ENCODE results near the gene PDIK1L. TPM values are rescaled to one million over a fixed set of nuclear protein-coding genes. Genes with fewer than 3 reads are reported as not detected.

PDIK1L gene
- total RNA-seq = 4.7 and 5.4 TPM in 2 replicates

DNA sequence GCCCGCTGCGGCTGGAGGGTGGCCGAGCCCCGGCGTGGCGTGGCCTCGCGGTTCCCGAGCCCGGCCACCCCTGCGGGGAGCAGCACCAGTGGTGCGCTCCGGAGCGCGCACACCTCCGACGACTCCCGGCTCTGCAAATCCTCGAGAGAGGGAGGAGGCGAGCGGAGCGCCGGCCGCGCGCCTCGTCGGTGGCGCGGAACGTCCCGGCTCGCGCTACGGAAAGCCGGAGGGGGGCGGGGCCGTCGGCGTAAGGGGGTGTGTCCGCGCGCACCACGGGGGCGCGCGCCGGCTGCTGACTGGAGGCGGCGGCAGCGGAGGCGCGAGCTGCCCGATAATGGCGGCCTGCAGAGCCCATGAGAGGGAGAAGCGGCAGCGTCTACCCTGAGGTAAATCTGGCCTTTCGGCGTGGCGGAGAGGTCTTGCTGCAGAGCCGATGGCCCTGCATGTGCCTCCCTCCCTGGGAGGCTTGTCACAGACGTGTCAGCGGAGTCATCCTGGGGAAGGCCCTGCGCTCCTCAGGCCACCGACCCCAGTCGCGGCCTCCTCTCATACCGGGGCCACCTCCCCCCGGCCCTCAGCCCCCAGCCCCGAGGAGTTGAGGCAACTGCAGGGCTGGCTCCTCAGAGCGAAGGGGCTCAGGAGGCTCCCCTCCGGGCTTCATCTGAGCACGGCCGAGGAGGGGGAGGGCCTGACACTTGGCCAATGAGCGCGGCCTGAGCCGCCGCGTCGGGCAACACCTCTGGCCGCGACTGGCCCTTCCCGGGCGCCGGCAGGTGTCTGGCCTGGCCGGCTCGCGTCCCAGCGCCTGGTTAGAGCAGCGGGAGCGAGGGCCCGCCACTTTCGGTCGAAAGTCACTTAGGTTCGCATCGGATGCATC, at the start of gene PDIK1L:
TSS of gene PDIK1L (plus strand) at position 295 of the 877 bp plus-strand sequence. CDS start 2,485 bp downstream, outside the sequence.

DNA sequence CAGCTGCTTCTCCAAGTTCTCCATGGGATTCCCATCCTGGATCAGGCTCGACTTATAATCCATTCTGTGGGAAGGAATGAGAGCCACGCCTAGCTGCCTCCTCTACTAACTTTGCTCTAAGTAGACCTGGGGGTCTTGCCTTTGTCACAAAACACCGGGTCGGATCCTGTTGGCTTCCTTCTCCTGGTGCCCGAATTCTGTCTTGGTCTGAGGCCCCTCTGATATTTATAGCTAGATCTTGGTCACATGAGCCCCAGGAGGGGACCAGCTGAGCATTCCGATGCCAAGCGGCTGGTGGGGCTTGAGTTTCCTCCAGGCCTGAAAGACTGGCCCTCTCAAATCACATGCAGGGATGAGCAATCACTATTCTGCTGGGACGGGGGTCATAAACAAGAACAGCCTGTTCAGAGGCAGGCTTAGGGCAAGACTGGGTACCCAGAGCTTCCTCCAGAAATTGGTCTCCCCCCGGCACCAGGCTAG, 44.2 kb upstream of the PDIK1L start, which contains the start of gene TRIM63:
TSS of gene TRIM63 (minus strand) at position 199 of the 480 bp plus-strand sequence. CDS start at position 63, 136 bp downstream.

DNA sequence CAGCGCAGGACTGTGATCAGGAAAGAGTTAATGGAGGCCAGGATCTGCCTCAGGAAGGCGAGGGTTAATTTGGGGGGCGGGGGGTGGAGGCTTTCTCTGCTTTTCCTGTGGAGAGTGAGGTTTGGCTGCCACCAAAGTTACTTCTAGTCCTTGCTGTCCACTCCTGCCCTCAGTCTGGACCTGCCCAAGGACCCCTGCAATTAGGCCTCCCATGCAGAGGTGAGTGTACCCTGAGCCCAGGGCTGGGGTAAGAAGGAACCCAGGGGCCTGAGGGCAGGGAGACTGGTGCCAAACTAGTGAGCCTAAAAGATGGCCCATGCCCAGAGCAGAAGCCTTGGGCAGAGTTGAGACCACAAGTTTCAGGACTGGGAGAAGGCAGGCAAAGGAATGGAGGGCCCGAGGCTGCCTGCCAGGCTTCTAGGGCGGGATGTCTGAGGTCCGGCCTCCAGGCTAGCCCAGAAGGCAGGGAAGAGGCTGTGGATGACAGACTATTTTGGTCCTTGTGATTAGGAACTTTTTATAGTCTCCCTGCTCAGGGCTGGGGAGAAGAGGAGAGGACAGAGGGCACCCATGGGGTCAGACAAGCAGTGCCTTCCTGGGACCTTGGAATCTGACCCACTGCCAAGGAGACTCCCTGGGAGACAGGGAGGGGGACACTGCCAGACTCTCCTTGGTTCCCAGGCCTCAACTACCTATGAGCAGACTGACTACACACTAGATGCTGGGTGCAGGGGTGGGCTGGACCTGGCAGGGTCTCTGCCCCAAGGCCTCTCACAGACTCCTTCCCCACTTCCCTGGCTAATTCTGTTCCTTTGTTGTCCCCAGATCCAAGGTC, 47.5 kb downstream of the PDIK1L start, which contains the start of gene FAM110D:
TSS of gene FAM110D (plus strand) at position 172 of the 835 bp plus-strand sequence. CDS start 2,213 bp downstream, outside the sequence.

DNA sequence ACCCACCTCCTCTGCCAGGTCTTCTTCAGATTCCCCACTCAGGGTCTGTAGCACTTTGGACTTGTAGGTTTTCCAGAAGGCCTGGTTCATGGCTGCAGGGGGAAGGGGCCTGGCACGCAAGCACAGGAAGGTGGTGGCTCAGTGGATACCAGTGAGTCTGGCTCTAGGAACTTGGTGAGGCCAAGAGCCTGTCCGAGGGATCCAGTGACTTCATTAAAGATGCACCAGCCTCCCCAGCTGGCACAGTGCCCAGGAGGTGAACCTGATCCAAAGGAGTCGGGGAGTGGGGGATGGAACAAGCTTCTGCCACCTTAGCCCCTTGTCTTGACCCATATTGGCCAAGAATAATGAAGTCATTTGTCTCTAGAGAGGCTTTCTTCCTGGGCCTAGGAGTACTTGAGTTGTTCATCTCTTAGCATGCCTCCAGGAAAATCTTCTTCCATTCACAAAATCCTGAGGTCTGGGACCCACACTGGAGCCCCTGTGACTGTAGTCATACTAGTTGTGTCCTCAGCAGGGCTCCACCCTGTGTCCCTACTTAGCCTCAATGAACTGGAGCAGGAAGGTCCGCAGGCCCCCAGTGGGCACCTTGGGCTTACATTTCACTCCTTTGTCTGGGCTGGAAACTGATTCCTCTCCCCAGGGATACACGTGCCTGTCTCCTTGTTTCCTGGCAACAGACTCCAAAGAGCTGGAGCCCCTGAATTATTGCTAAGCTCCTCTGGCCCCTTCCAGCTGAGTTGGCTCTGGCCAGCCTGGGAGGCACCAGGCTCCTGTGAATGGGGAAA, 57.0 kb downstream of the PDIK1L start, which contains the start of gene C1orf232:
TSS of gene C1orf232 (minus strand) at position 554 of the 788 bp plus-strand sequence. CDS start at position 90, 464 bp downstream.

DNA sequence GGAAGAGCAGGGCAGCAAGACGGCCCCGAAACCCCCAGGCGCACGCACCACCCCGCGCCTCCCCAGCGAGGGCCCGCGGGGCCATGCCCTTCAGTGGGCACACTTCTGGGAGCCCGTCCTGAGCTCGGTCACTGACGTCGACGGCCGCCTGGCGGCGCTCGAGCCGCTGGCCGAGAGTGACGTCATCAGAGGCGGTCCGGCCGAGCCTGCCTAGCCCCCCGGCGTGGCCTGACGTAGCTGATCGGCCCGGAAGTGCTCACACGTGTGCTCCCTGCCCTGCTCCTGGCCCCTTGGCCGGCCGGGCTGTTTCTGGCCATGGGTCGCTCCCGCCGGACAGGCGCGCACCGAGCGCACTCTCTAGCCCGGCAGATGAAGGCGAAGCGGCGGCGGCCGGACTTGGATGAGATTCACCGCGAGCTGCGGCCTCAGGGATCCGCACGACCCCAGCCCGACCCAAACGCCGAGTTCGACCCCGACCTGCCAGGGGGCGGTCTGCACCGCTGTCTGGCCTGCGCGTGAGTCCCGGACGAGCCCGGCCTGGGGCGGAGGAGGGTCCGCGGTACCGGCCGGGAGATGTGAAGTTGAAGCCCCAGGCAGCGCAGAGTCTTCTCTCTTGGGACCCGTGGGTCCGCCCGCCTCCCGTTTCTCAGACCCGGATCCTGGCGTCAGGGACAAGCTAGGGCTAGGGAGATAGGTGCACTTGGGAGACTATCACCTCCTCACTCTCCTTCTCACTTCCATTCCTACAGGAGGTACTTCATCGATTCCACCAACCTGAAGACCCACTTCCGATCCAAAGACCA, 58.2 kb downstream of the PDIK1L start, which contains the start of gene ZNF593:
TSS of gene ZNF593 (plus strand) at position 240 of the 803 bp plus-strand sequence. CDS start at position 316, 76 bp downstream.

DNA sequence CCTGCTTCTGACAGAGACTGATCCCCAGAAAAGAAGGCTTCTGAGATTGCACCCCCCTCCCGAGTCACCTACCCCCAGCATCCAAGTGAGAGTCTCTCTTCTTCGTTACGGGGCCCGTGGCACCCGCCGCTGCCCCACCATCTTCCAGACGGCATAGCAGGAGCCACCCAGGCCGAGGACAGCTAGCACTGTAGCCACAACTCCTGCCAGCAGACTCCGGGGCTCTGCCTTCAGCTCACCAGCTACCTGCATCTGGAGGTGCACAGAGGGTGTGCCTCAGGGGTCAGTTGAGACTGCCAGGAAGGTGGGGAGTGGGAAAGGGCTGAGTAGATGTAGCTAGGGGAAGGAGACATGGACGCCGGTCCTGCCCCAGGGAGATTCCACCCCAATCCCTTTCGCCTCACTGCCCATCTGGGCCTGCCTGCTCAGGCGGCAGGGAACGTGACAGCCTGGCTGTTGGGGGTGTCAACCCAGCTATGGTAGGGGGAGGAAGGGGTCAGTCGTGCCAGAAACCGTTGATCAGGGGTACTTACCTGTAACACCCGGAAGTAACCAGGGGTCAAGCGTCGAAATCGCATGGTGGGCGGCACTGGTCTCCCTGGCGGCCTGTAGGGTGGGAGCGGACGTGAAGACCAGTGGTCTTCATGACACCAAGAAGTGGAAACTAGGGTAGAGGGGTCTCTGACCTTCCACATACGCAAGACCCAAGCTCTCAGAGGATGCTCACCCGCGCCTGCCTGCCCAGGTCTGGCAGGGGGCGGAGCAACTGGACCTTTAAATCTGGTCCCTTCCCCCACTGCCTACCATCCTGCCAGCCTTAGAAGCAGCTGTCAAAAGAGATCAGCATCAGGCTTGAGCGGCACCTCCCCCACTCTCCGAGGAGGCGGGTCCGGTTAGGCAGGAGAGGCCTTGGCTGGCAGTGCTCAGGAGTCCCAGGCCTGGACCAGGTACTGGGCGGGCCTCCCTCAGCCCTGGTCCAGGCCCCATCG, 59.8 kb downstream of the PDIK1L start, which contains the start of gene ZNF593OS:
TSS of gene ZNF593OS (minus strand) at position 749 of the 989 bp plus-strand sequence. CDS start at position 578, 171 bp downstream.

Other genes with a start within 250 kb of the PDIK1L start
- 5.7 and 8.2 TPM in 2 replicates for gene PAQR7, start 236.1 kb upstream of the PDIK1L start, total RNA-seq
- 141 and 144 TPM in 2 replicates for gene STMN1, start 205.4 kb upstream of the PDIK1L start, total RNA-seq
- gene PAFAH2, start 113.8 kb upstream of the PDIK1L start, total RNA-seq = 8.5 and 8.6 TPM in 2 replicates
- gene EXTL1, start 90.0 kb upstream of the PDIK1L start, total RNA-seq = 0.06 and 0.13 TPM in 2 replicates
- gene SLC30A2, start 65.7 kb upstream of the PDIK1L start, total RNA-seq = not detected in 2 replicates
- gene TRIM63, start 44.2 kb upstream of the PDIK1L start, total RNA-seq = under 0.01 TPM in 1 of 2 replicates, not detected in the other
- gene FAM110D, start 47.3 kb downstream of the PDIK1L start, total RNA-seq = under 0.01 and 0.06 TPM in 2 replicates
- not detected in 2 replicates for gene C1orf232, start 57.1 kb downstream of the PDIK1L start, total RNA-seq
- gene ZNF593, start 58.1 kb downstream of the PDIK1L start, total RNA-seq = 18.5 and 27.1 TPM in 2 replicates
- 0.19 TPM in 1 of 2 replicates, not detected in the other for gene ZNF593OS, start 60.0 kb downstream of the PDIK1L start, total RNA-seq
- gene CNKSR1, start 65.7 kb downstream of the PDIK1L start, total RNA-seq = 0.26 TPM in 1 of 2 replicates, not detected in the other
- gene CATSPER4, start 78.8 kb downstream of the PDIK1L start, total RNA-seq = not detected in 2 replicates
- 6.2 and 7.7 TPM in 2 replicates for gene CEP85, start 122.4 kb downstream of the PDIK1L start, total RNA-seq
- gene SH3BGRL3, start 168.3 kb downstream of the PDIK1L start, total RNA-seq = 117 and 123 TPM in 2 replicates
- 4.8 and 5.3 TPM in 2 replicates for gene UBXN11, start 194.8 kb downstream of the PDIK1L start, total RNA-seq
- not detected in 2 replicates for gene CD52, start 206.1 kb downstream of the PDIK1L start, total RNA-seq
- gene CRYBG2, start 242.3 kb downstream of the PDIK1L start, total RNA-seq = not detected in 2 replicates